ENCODE results near the gene CLCN5. TPM values are rescaled to one million over a fixed set of nuclear protein-coding genes. Genes with fewer than 3 reads are reported as not detected.
"Not testable (repeated sequence)": the region's sequence is repeated elsewhere in the genome, so short reads cannot be mapped to it uniquely, and the experiment has no call there.

CLCN5 gene
- total RNA-seq, 1 donor from 2014 or later, result 8.7 TPM

- Histone ChIP-seq H3K4me3 (no peak overlapping the region), H4K20me1 (ENCODE audit: low read depth) (no peaks in the 10 kb centered on the region), H3F3A (ENCODE audit: low read depth) (no peaks in the 10 kb centered on the region), H3K27me3 (no peaks in the 10 kb centered on the region), H3K79me2 (ENCODE audit: low read depth) (no peaks in the 10 kb centered on the region), H3K4me2 (no peak overlapping the region), H3K9me3 (ENCODE audit: low read depth) (no peaks in the 10 kb centered on the region), H3K36me3 (no peaks in the 10 kb centered on the region), H3K27ac (no peak overlapping the region), H2AFZ (replicated peaks) (no peak overlapping the region), H3K9ac (no peak overlapping the region), H3K4me1 (no peaks in the 10 kb centered on the region)
- DNase-seq (ENCODE audit: low spot score), result no peak
- Mint-ChIP-seq H3K36me3 (no peaks in the 10 kb centered on the region), H3K9me3 (peaks cover 3% of the 10 kb centered on the region), H3K4me1 (no peaks in the 10 kb centered on the region), H3K27me3 (ENCODE audit: insufficient read depth, low read depth) (no peaks in the 10 kb centered on the region), H3K4me3 (no peak overlapping the region), H3K27ac (no peak overlapping the region)
- TF ChIP-seq CTCF (IDR thresholded peaks at IDR 0.05) (no peak), EZH2phosphoT487 (IDR thresholded peaks at IDR 0.05) (no peak), EZH2 (IDR thresholded peaks at IDR 0.05) (no peak)
Observed at GRCh38 chrX:50003467-50003866, 81.1 kb downstream of the CLCN5 start.

GRCh38 chrX:50003927-50004326 is 81.5 kb downstream of the CLCN5 start:
- Histone ChIP-seq H3K36me3 (no peaks in the 10 kb centered on the region), H2AFZ (replicated peaks) (no peak overlapping the region), H3F3A (ENCODE audit: low read depth) (no peaks in the 10 kb centered on the region), H3K27ac (no peak overlapping the region), H3K4me3 (no peak overlapping the region), H3K4me1 (no peaks in the 10 kb centered on the region), H3K4me2 (no peak overlapping the region), H3K9me3 (ENCODE audit: low read depth) (no peaks in the 10 kb centered on the region), H4K20me1 (ENCODE audit: low read depth) (no peaks in the 10 kb centered on the region), H3K9ac (no peak overlapping the region), H3K79me2 (ENCODE audit: low read depth) (no peaks in the 10 kb centered on the region), H3K27me3 (no peaks in the 10 kb centered on the region)
- Mint-ChIP-seq H3K9me3 (peaks cover 3% of the 10 kb centered on the region), H3K27me3 (ENCODE audit: insufficient read depth, low read depth) (no peaks in the 10 kb centered on the region), H3K4me1 (no peaks in the 10 kb centered on the region), H3K4me3 (no peak overlapping the region), H3K36me3 (no peaks in the 10 kb centered on the region), H3K27ac (no peak overlapping the region)
- TF ChIP-seq EZH2 (IDR thresholded peaks at IDR 0.05) (no peak), EZH2phosphoT487 (IDR thresholded peaks at IDR 0.05) (no peak), CTCF (IDR thresholded peaks at IDR 0.05) (no peak)
- DNase-seq (ENCODE audit: low spot score), result no peak

- H3K4me1 Mint-ChIP-seq; H3K9me3 ChIP-seq (ENCODE audit: low read depth); H3F3A ChIP-seq (ENCODE audit: low read depth); H3K27me3 ChIP-seq; H3K27ac Mint-ChIP-seq; H3K27me3 Mint-ChIP-seq (ENCODE audit: insufficient read depth, low read depth); H3K36me3 Mint-ChIP-seq; H2AFZ ChIP-seq (replicated peaks); H3K4me1 ChIP-seq; H3K4me2 ChIP-seq; H3K36me3 ChIP-seq; H3K79me2 ChIP-seq (ENCODE audit: low read depth); H3K9ac ChIP-seq; H3K4me3 Mint-ChIP-seq; DNase-seq (ENCODE audit: low spot score); H3K4me3 ChIP-seq; H3K27ac ChIP-seq; H4K20me1 ChIP-seq (ENCODE audit: low read depth): not testable (repeated sequence)
- peaks cover 13% of the 10 kb centered on the region for H3K9me3 Mint-ChIP-seq
Observed at GRCh38 chrX:50025591-50025990, 103.2 kb downstream of the CLCN5 start.

GRCh38 chrX:50035126-50035525 is 112.7 kb downstream of the CLCN5 start:
- Histone ChIP-seq H3K4me1 (no peaks in the 10 kb centered on the region), H4K20me1 (ENCODE audit: low read depth) (no peaks in the 10 kb centered on the region), H2AFZ (replicated peaks) (no peak overlapping the region), H3K9ac (no peak overlapping the region), H3K36me3 (no peaks in the 10 kb centered on the region), H3F3A (ENCODE audit: low read depth) (no peaks in the 10 kb centered on the region), H3K79me2 (ENCODE audit: low read depth) (no peaks in the 10 kb centered on the region), H3K27ac (no peak overlapping the region), H3K9me3 (ENCODE audit: low read depth) (no peaks in the 10 kb centered on the region), H3K4me2 (no peak overlapping the region), H3K27me3 (no peaks in the 10 kb centered on the region), H3K4me3 (no peak overlapping the region)
- DNase-seq (ENCODE audit: low spot score), result no peak
- H3K27ac Mint-ChIP-seq, result no peak overlapping the region
- H3K4me1 Mint-ChIP-seq, result no peaks in the 10 kb centered on the region
- H3K4me3 Mint-ChIP-seq, result no peak overlapping the region
- TF ChIP-seq CTCF (IDR thresholded peaks at IDR 0.05), result no peak
- TF ChIP-seq EZH2phosphoT487 (IDR thresholded peaks at IDR 0.05), result no peak
- TF ChIP-seq EZH2 (IDR thresholded peaks at IDR 0.05), result no peak
- H3K36me3 Mint-ChIP-seq, result no peaks in the 10 kb centered on the region
- no peaks in the 10 kb centered on the region for H3K9me3 Mint-ChIP-seq
- no peaks in the 10 kb centered on the region for H3K27me3 Mint-ChIP-seq (ENCODE audit: insufficient read depth, low read depth)
